ENCODE results near the gene TRAF1.

TRAF1 gene

DNA sequence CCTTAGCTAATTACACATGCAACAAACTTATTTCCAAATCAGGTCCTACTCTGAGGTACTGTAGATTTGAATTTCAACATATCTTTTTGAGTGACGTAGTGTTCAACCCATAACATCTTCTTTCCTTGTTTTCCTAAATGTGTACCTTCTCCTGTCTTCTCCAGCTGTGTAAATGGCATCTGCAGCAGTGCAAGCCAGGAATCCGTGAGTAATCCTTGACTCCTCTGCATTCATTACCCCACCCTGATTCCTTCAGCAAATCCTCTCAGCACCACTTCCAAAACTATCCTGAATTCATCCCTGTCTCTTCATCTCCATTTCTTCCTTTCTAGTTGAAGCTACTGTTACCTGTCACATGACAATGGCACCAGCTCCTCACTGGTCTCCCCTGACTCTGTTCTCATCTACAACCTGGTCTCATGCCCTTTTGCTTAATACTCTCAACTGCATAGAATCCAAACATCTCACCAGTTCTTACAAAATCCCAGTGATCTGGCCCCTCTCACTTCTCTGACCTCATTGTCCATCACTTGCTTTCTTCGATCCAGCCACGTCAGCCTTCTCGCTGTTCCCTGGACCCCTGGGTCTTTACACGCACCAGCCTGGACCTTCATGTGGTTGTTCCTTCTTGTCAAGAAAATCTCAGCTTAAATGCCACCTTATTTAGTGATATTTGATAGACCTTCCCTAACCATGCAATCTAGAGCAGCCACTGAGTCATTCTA, 14.6 kb upstream of the TRAF1 start:
- Histone ChIP-seq H3K9ac (ENCODE audit: low read length) (no peak overlapping the region), H3K79me1 (ENCODE audit: low read length) (no peaks in the 10 kb centered on the region), H3K4ac (ENCODE audit: low read depth, low read length) (no peak overlapping the region), H3K4me1 (ENCODE audit: control insufficient read depth in 1 of 2, insufficient read depth in 2 of 2, low read length in 2 of 2) (no peaks in the 10 kb centered on the region), H3K79me2 (ENCODE audit: control insufficient read depth, insufficient read depth, low read length, poor library complexity) (no peaks in the 10 kb centered on the region), H3K18ac (ENCODE audit: low read length) (no peak overlapping the region), H3K4me2 (ENCODE audit: low read length) (no peak overlapping the region), H3K27ac (ENCODE audit: low read depth, low read length) (no peak overlapping the region), H2BK120ac (ENCODE audit: insufficient read depth, low read length, poor library complexity) (no peak overlapping the region), H3K14ac (ENCODE audit: low read length) (no peak overlapping the region), H3K27me3 (ENCODE audit: insufficient read depth, low read length) (no peaks in the 10 kb centered on the region), H3K4me3 (ENCODE audit: low read depth, low read length) (no peak overlapping the region), H2BK5ac (ENCODE audit: low read depth, low read length, poor library complexity) (no peak overlapping the region), H4K8ac (ENCODE audit: low read depth, low read length) (no peak overlapping the region), H2AFZ (ENCODE audit: insufficient read depth, low read length, poor library complexity) (no peak overlapping the region), H2BK12ac (ENCODE audit: low read length) (no peak overlapping the region), H4K12ac (ENCODE audit: low read depth, low read length) (no peak overlapping the region), H3K36me3 (ENCODE audit: control insufficient read depth in 1 of 2, insufficient read depth in 2 of 2, low read length in 2 of 2) (no peaks in the 10 kb centered on the region), H3K23ac (ENCODE audit: low read length) (no peak overlapping the region), H2AK5ac (ENCODE audit: low read length) (no peak overlapping the region), H4K91ac (ENCODE audit: low read depth, low read length) (no peak overlapping the region), H3K9me3 (ENCODE audit: insufficient read depth, low read depth, low read length) (no peaks in the 10 kb centered on the region)
- DNase-seq: no peak
- WGBS (ENCODE audit: extremely low coverage, insufficient coverage, insufficient read length): no CpG with 5 or more reads among the region's 6 CpGs

- Histone ChIP-seq H3K23ac (ENCODE audit: low read length) (no peak overlapping the region), H3K79me2 (ENCODE audit: control insufficient read depth, insufficient read depth, low read length, poor library complexity) (no peaks in the 10 kb centered on the region), H3K4me2 (ENCODE audit: low read length) (no peak overlapping the region), H2AK5ac (ENCODE audit: low read length) (no peak overlapping the region), H3K36me3 (ENCODE audit: control insufficient read depth in 1 of 2, insufficient read depth in 2 of 2, low read length in 2 of 2) (no peaks in the 10 kb centered on the region), H4K12ac (ENCODE audit: low read depth, low read length) (no peak overlapping the region), H2AFZ (ENCODE audit: insufficient read depth, low read length, poor library complexity) (no peak overlapping the region), H3K18ac (ENCODE audit: low read length) (no peak overlapping the region), H3K79me1 (ENCODE audit: low read length) (no peaks in the 10 kb centered on the region), H2BK5ac (ENCODE audit: low read depth, low read length, poor library complexity) (no peak overlapping the region), H3K4me3 (ENCODE audit: low read depth, low read length) (no peak overlapping the region), H4K91ac (ENCODE audit: low read depth, low read length) (no peak overlapping the region), H3K9me3 (ENCODE audit: insufficient read depth, low read depth, low read length) (no peaks in the 10 kb centered on the region), H2BK120ac (ENCODE audit: insufficient read depth, low read length, poor library complexity) (no peak overlapping the region), H3K27ac (ENCODE audit: low read depth, low read length) (no peak overlapping the region), H3K4me1 (ENCODE audit: control insufficient read depth in 1 of 2, insufficient read depth in 2 of 2, low read length in 2 of 2) (no peaks in the 10 kb centered on the region), H2BK12ac (ENCODE audit: low read length) (no peak overlapping the region), H3K9ac (ENCODE audit: low read length) (no peak overlapping the region), H4K8ac (ENCODE audit: low read depth, low read length) (no peak overlapping the region), H3K27me3 (ENCODE audit: insufficient read depth, low read length) (no peaks in the 10 kb centered on the region), H3K14ac (ENCODE audit: low read length) (no peak overlapping the region), H3K4ac (ENCODE audit: low read depth, low read length) (no peak overlapping the region)
- DNase-seq: no peak
- WGBS (ENCODE audit: extremely low coverage, insufficient coverage, insufficient read length): no CpG with 5 or more reads among the region's 10 CpGs
Measured at GRCh38 chr9:120940573-120940972, 14.0 kb upstream of the TRAF1 start.

DNA sequence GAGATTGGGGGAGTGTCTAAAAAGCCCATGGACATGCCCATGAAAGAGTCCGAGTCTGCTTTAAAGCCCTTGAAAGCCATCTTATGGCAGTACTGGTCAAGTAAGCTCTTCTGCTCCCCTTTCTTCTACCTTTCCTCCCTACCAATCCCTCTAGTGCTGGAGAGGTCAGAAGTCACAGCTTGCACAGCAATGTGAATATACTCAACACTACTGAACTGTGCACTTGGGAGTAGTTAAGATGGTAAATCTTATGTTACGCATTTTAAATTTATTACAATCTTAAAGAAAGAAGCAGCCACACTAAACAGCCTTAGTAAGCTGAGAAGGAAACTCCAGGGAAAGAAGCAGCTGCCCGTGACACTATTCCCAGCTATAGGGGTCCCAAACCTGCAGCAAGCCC, 12.3 kb upstream of the TRAF1 start:
- H3K79me2 ChIP-seq (ENCODE audit: control insufficient read depth, insufficient read depth, low read length, poor library complexity): no peaks in the 10 kb centered on the region
- no peak overlapping the region for H2AK5ac ChIP-seq (ENCODE audit: low read length)
- no peak overlapping the region for H4K91ac ChIP-seq (ENCODE audit: low read depth, low read length)
- whole genome bisulfite sequencing (ENCODE audit: extremely low coverage, insufficient coverage, insufficient read length): no CpG with 5 or more reads among the region's 3 CpGs
- no peaks in the 10 kb centered on the region for H3K27me3 ChIP-seq (ENCODE audit: insufficient read depth, low read length)
- H2BK12ac ChIP-seq (ENCODE audit: low read length): no peak overlapping the region
- no peak overlapping the region for H4K12ac ChIP-seq (ENCODE audit: low read depth, low read length)
- no peak overlapping the region for H2BK120ac ChIP-seq (ENCODE audit: insufficient read depth, low read length, poor library complexity)
- H3K23ac ChIP-seq (ENCODE audit: low read length): no peak overlapping the region
- no peak overlapping the region for H3K27ac ChIP-seq (ENCODE audit: low read depth, low read length)
- H3K18ac ChIP-seq (ENCODE audit: low read length): no peak overlapping the region
- DNase-seq: no peak
- no peak overlapping the region for H3K4me3 ChIP-seq (ENCODE audit: low read depth, low read length)
- H3K36me3 ChIP-seq (ENCODE audit: control insufficient read depth in 1 of 2, insufficient read depth in 2 of 2, low read length in 2 of 2): no peaks in the 10 kb centered on the region
- no peak overlapping the region for H3K4ac ChIP-seq (ENCODE audit: low read depth, low read length)
- H2AFZ ChIP-seq (ENCODE audit: insufficient read depth, low read length, poor library complexity): no peak overlapping the region
- no peak overlapping the region for H4K8ac ChIP-seq (ENCODE audit: low read depth, low read length)
- no peaks in the 10 kb centered on the region for H3K4me1 ChIP-seq (ENCODE audit: control insufficient read depth in 1 of 2, insufficient read depth in 2 of 2, low read length in 2 of 2)
- H3K79me1 ChIP-seq (ENCODE audit: low read length): no peaks in the 10 kb centered on the region
- H3K9me3 ChIP-seq (ENCODE audit: insufficient read depth, low read depth, low read length): no peaks in the 10 kb centered on the region
- H3K4me2 ChIP-seq (ENCODE audit: low read length): no peak overlapping the region
- H2BK5ac ChIP-seq (ENCODE audit: low read depth, low read length, poor library complexity): no peak overlapping the region
- H3K14ac ChIP-seq (ENCODE audit: low read length): no peak overlapping the region
- no peak overlapping the region for H3K9ac ChIP-seq (ENCODE audit: low read length)

- Histone ChIP-seq H3K79me2 (ENCODE audit: control insufficient read depth, insufficient read depth, low read length, poor library complexity) (no peaks in the 10 kb centered on the region), H4K8ac (ENCODE audit: low read depth, low read length) (no peak overlapping the region), H3K4me2 (ENCODE audit: low read length) (no peak overlapping the region), H2AFZ (ENCODE audit: insufficient read depth, low read length, poor library complexity) (no peak overlapping the region), H3K79me1 (ENCODE audit: low read length) (no peaks in the 10 kb centered on the region), H3K4ac (ENCODE audit: low read depth, low read length) (no peak overlapping the region), H3K36me3 (ENCODE audit: control insufficient read depth in 1 of 2, insufficient read depth in 2 of 2, low read length in 2 of 2) (no peaks in the 10 kb centered on the region), H3K9ac (ENCODE audit: low read length) (no peak overlapping the region), H2BK12ac (ENCODE audit: low read length) (no peak overlapping the region), H2AK5ac (ENCODE audit: low read length) (no peak overlapping the region), H3K18ac (ENCODE audit: low read length) (no peak overlapping the region), H3K23ac (ENCODE audit: low read length) (no peak overlapping the region), H3K9me3 (ENCODE audit: insufficient read depth, low read depth, low read length) (no peaks in the 10 kb centered on the region), H3K4me1 (ENCODE audit: control insufficient read depth in 1 of 2, insufficient read depth in 2 of 2, low read length in 2 of 2) (no peaks in the 10 kb centered on the region), H3K27me3 (ENCODE audit: insufficient read depth, low read length) (no peaks in the 10 kb centered on the region), H4K12ac (ENCODE audit: low read depth, low read length) (no peak overlapping the region), H2BK5ac (ENCODE audit: low read depth, low read length, poor library complexity) (no peak overlapping the region), H3K27ac (ENCODE audit: low read depth, low read length) (no peak overlapping the region), H4K91ac (ENCODE audit: low read depth, low read length) (no peak overlapping the region), H3K4me3 (ENCODE audit: low read depth, low read length) (no peak overlapping the region), H2BK120ac (ENCODE audit: insufficient read depth, low read length, poor library complexity) (no peak overlapping the region), H3K14ac (ENCODE audit: low read length) (no peak overlapping the region)
- DNase-seq: no peak
- no CpG with 5 or more reads among the region's 1 CpG for WGBS (ENCODE audit: extremely low coverage, insufficient coverage, insufficient read length)
Measured at GRCh38 chr9:120937596-120937995, 11.0 kb upstream of the TRAF1 start.
